Tibial nerve (tissue), 4 donors: Measurements from ENCODE around the gene KLHL35.

Experiments used
- CTCF ChIP-seq, 5 experiments: fragments of 200-600 bp in 3 of 5; fragments of 450-650 bp in 2 of 5; sonication (generic) in 3 of 5; IDR thresholded peaks; one replicate each; pipeline ENCODE4 v1.5.1; 2016 to 2019; ENCODE audit warnings: antibody characterized with exemption in 5 of 5, mild to moderate bottlenecking in 3 of 5, moderate library complexity in 2 of 5
- EP300 ChIP-seq, 2 donors: sonication (generic); formaldehyde crosslinking; IDR thresholded peaks; one replicate each; pipeline ENCODE4 v1.6.1; 2017; ENCODE audit warnings: antibody characterized with exemption in 2 of 2, mild to moderate bottlenecking in 1 of 2
- POLR2A ChIP-seq, 2 donors: fragments of 450-650 bp; IDR thresholded peaks; one replicate each; pipeline ENCODE4 v1.6.1; 2017; ENCODE audit warnings: antibody characterized with exemption in 2 of 2, mild to moderate bottlenecking in 2 of 2, moderate library complexity in 2 of 2

DNA sequence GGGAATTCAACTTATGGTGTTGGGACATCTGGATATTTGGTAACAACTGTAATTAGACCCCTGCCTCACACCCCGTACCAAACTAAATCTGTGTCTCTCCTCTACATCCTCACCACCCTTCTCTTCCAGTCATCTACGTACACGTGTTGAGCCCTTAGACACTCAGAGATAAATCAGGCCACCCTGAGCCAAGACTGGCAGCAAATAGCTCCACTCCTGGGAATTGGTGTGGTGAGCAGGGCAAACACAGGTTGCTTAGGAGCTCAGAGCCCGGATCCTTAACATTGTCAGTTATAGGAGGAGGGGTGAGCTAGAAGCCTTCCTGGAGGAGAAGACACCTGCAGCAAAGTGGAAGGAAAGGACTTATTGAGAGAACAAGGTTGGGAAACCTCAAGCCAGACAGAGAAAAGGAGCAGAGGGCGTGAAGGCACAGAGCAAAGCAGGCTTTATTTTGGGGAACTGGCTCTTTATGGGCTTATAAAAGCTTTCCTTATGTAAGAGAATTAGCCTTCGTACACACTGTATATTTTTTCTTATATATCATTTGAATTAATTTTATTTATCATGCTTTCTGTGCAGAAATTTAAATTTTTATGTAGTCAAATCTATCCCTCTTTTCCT is 36.9 kb upstream of the KLHL35 start:
- no peak for TF ChIP-seq POLR2A (IDR thresholded peaks at IDR 0.05)
- TF ChIP-seq CTCF (IDR thresholded peaks at IDR 0.05) = no peak
- no peak for TF ChIP-seq EP300 (IDR thresholded peaks at IDR 0.05)
